Eye (tissue), 1 donor: ENCODE results near the gene LAMB4.

Experiments used
- DNase-seq: peaks from one replicate; pipeline ENCODE4 v3.0.0-alpha.2; 2015

LAMB4 gene

GRCh38 chr7:108140671-108141070, 10.5 kb upstream of the LAMB4 start:
- DNase-seq = no peak

- no peak for DNase-seq
Observed at GRCh38 chr7:108138911-108139310, 8.8 kb upstream of the LAMB4 start.

- DNase-seq = no peak
Observed at GRCh38 chr7:108137993-108138392, 7.8 kb upstream of the LAMB4 start.

- DNase-seq = no peak
Observed at GRCh38 chr7:108137040-108137439, 6.9 kb upstream of the LAMB4 start.

GRCh38 chr7:108136191-108136688, 6.1 kb upstream of the LAMB4 start:
- no peak for DNase-seq

GRCh38 chr7:108135446-108136190, 5.5 kb upstream of the LAMB4 start:
- DNase-seq = no peak

GRCh38 chr7:108134486-108134885, 4.3 kb upstream of the LAMB4 start:
- no peak for DNase-seq

GRCh38 chr7:108132551-108133265, 2.5 kb upstream of the LAMB4 start:
- DNase-seq = peak; percentile 83

GRCh38 chr7:108129018-108129965, 869 bp downstream of the LAMB4 start:
- DNase-seq = no peak

GRCh38 chr7:108128514-108128913, 1.6 kb downstream of the LAMB4 start:
- no peak for DNase-seq

GRCh38 chr7:108127461-108127860, 2.7 kb downstream of the LAMB4 start:
- DNase-seq = no peak

- DNase-seq = no peak
Observed at GRCh38 chr7:108124820-108125219, 5.3 kb downstream of the LAMB4 start.

GRCh38 chr7:108122181-108122580, 8.0 kb downstream of the LAMB4 start:
- DNase-seq = no peak

- DNase-seq = no peak
Observed at GRCh38 chr7:108120933-108121332, 9.2 kb downstream of the LAMB4 start.

- no peak for DNase-seq
Observed at GRCh38 chr7:108120196-108120595, 10.0 kb downstream of the LAMB4 start.

GRCh38 chr7:108118959-108119358, 11.2 kb downstream of the LAMB4 start:
- no peak for DNase-seq

GRCh38 chr7:108114117-108114841, 15.9 kb downstream of the LAMB4 start:
- no peak for DNase-seq

GRCh38 chr7:108112683-108113082, 17.5 kb downstream of the LAMB4 start:
- DNase-seq = no peak

- DNase-seq = no peak
Observed at GRCh38 chr7:108109221-108109908, 20.8 kb downstream of the LAMB4 start.

- no peak for DNase-seq
Observed at GRCh38 chr7:108108131-108108530, 22.0 kb downstream of the LAMB4 start.

GRCh38 chr7:108104324-108104723, 25.8 kb downstream of the LAMB4 start:
- DNase-seq = no peak
